ENCODE measurements around the gene MYH15.

DNA sequence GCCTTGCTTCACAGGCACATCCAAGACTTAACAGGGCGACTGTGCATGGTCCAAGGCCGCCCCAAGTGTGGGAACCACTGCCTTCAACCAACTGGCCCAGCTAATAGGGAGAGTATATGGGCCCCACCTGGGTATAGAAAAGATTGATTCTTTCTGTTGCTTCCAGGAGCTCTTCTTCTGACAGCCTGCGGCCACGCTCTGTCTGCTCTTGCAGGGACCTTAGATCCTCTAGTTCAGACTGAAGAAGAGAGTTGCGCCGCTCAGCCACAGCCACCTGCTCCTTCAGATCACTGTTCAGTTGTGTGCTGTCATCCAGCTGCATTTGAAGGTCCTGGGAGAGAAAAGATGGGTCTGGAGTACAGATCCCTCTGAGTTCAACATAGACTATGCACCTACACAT is 111.9 kb downstream of the MYH15 start:
- TF ChIP-seq, protein P1, sequence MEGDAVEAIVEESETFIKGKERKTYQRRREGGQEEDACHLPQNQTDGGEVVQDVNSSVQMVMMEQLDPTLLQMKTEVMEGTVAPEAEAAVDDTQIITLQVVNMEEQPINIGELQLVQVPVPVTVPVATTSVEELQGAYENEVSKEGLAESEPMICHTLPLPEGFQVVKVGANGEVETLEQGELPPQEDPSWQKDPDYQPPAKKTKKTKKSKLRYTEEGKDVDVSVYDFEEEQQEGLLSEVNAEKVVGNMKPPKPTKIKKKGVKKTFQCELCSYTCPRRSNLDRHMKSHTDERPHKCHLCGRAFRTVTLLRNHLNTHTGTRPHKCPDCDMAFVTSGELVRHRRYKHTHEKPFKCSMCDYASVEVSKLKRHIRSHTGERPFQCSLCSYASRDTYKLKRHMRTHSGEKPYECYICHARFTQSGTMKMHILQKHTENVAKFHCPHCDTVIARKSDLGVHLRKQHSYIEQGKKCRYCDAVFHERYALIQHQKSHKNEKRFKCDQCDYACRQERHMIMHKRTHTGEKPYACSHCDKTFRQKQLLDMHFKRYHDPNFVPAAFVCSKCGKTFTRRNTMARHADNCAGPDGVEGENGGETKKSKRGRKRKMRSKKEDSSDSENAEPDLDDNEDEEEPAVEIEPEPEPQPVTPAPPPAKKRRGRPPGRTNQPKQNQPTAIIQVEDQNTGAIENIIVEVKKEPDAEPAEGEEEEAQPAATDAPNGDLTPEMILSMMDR (IDR thresholded peaks at IDR 0.05) = no peak
- TF ChIP-seq POLR2A (IDR thresholded peaks at IDR 0.05) = no peak

Measured in thyroid gland (tissue), 4 donors.